OCI-LY1 (cell line): Measurements from ENCODE around the gene GFPT1.

Experiments
- H2AFZ ChIP-seq: fragments of 200-600 bp; sonication (generic), shearing (Covaris generic); 2 replicates; pipeline ENCODE4 v1.6.0; 2014; ENCODE audit warnings: antibody characterized with exemption, mild to moderate bottlenecking, low read length
- H3F3A ChIP-seq: fragments of 200-600 bp; sonication (generic), shearing (Covaris generic); 2 replicates; pipeline ENCODE4 v1.6.0; 2014; ENCODE audit warnings: mild to moderate bottlenecking, antibody characterized with exemption, low read length, moderate library complexity; ENCODE audit not compliant: insufficient read depth
- H3K27ac ChIP-seq: fragments of 200-600 bp; sonication (generic); 2 replicates; pipeline ENCODE4 v1.5.1; 2014; ENCODE audit warnings: low read length, mixed run types, mild to moderate bottlenecking, low read depth; ENCODE audit not compliant: poor library complexity, severe bottlenecking
- H3K27me3 ChIP-seq: fragments of 200-600 bp; sonication (generic); 2 replicates; pipeline ENCODE4 v1.6.0; 2014; ENCODE audit warnings: antibody characterized with exemption, mild to moderate bottlenecking, low read length, moderate library complexity; ENCODE audit not compliant: insufficient read depth
- H3K36me3 ChIP-seq: fragments of 200-600 bp; sonication (generic); 2 replicates; pipeline ENCODE4 v1.6.1; 2014; ENCODE audit warnings: mild to moderate bottlenecking, antibody characterized with exemption, low read length, moderate library complexity, mixed read lengths; ENCODE audit not compliant: insufficient read depth
- H3K4me1 ChIP-seq: fragments of 200-600 bp; sonication (generic); 2 replicates; pipeline ENCODE4 v1.5.1; 2014; ENCODE audit warnings: mild to moderate bottlenecking, low read length, moderate library complexity; ENCODE audit not compliant: insufficient read depth, severe bottlenecking
- H3K4me2 ChIP-seq: fragments of 200-600 bp; sonication (generic), shearing (Covaris generic); 2 replicates; pipeline ENCODE4 v1.6.1; 2014; ENCODE audit warnings: low read length
- H3K4me3 ChIP-seq: fragments of 200-600 bp; sonication (generic); 2 replicates; pipeline ENCODE4 v1.5.1; 2014; ENCODE audit warnings: low read length, low read depth, mild to moderate bottlenecking, mixed read lengths; ENCODE audit not compliant: poor library complexity, severe bottlenecking
- H3K79me2 ChIP-seq: fragments of 200-600 bp; shearing (Covaris generic); 2 replicates; pipeline ENCODE4 v1.6.1; 2016; ENCODE audit warnings: mixed run types, low read length, mixed read lengths; ENCODE audit not compliant: insufficient read depth
- H3K9ac ChIP-seq: fragments of 200-600 bp; sonication (generic), shearing (Covaris generic); 2 replicates; pipeline ENCODE4 v1.6.1; 2014; ENCODE audit warnings: mild to moderate bottlenecking, low read length, mixed read lengths
- H3K9me2 ChIP-seq: fragments of 200-600 bp; sonication (generic), shearing (Covaris generic); 2 replicates; pipeline ENCODE4 v1.6.1; 2014; ENCODE audit warnings: low read depth, mild to moderate bottlenecking, low read length, mixed read lengths
- H3K9me3 ChIP-seq: fragments of 200-600 bp; shearing (Covaris generic); 2 replicates; pipeline ENCODE4 v1.6.1; 2014; ENCODE audit warnings: low read length, mixed read lengths
- H4K20me1 ChIP-seq: fragments of 200-600 bp; sonication (generic), shearing (Covaris generic); 2 replicates; pipeline ENCODE4 v1.6.0; 2016; ENCODE audit warnings: mild to moderate bottlenecking, low read length; ENCODE audit not compliant: insufficient read depth
- EZH2 ChIP-seq: fragments of 200-600 bp; sonication (generic), shearing (Covaris generic); IDR thresholded peaks from 2 replicates; pipeline ENCODE4 v1.8.0; 2017; ENCODE audit warnings: borderline replicate concordance, mixed run types, mild to moderate bottlenecking, antibody characterized with exemption, low read length, moderate library complexity, mixed read lengths
- TF ChIP-seq, protein P1 (sequence below): fragments of 200-600 bp; sonication (generic), shearing (Covaris generic); IDR thresholded peaks from 2 replicates; pipeline ENCODE4 v1.5.1; 2017; ENCODE audit warnings: mild to moderate bottlenecking, antibody characterized with exemption, low read length, moderate library complexity, mixed read lengths

Gene GFPT1

DNA sequence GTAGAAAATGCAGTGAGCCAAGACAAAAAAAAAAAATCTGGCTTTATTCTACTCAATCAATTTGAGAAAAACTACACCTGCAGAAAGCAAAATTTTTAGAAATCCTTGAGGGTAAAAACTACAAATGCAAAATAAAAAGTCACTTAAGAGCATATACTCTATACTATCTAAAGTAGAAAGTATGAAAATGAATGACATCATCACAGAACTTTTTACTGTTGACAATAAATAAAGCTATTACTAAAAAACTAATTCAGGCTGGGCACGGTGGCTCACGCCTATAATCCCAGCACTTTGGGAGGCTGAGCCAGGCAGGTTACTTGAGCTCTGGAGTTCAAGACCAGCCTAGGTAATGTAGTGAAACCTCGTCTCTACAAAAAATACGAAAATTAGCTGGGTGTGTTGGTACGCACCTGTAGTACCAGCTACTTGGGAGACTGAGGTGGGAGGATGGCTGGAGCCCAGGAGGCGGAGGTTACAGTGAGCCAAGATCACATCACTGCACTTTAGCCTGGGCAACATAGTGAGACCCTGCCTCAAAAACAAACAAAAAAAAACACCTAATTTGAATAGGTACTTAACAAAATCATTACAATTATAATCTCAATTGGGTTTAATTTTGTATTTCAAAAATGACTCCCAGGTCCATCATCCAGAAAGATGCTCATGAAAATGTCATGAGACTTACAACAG lies 42.6 kb upstream of the GFPT1 start:
- Histone ChIP-seq H4K20me1 (no peaks in the 10 kb centered on the region), H3K4me1 (peaks cover 1% of the 10 kb centered on the region), H3K9me3 (no peaks in the 10 kb centered on the region), H3K27me3 (no peaks in the 10 kb centered on the region), H3K9me2 (no peaks in the 10 kb centered on the region), H3F3A (no peaks in the 10 kb centered on the region), H3K4me3 (no peak overlapping the region), H2AFZ (no peak overlapping the region), H3K4me2 (no peak overlapping the region), H3K9ac (no peak overlapping the region), H3K36me3 (peaks cover 27% of the 10 kb centered on the region), H3K27ac (no peak overlapping the region), H3K79me2 (no peaks in the 10 kb centered on the region)
- no peak for TF ChIP-seq EZH2
- TF ChIP-seq, protein P1, sequence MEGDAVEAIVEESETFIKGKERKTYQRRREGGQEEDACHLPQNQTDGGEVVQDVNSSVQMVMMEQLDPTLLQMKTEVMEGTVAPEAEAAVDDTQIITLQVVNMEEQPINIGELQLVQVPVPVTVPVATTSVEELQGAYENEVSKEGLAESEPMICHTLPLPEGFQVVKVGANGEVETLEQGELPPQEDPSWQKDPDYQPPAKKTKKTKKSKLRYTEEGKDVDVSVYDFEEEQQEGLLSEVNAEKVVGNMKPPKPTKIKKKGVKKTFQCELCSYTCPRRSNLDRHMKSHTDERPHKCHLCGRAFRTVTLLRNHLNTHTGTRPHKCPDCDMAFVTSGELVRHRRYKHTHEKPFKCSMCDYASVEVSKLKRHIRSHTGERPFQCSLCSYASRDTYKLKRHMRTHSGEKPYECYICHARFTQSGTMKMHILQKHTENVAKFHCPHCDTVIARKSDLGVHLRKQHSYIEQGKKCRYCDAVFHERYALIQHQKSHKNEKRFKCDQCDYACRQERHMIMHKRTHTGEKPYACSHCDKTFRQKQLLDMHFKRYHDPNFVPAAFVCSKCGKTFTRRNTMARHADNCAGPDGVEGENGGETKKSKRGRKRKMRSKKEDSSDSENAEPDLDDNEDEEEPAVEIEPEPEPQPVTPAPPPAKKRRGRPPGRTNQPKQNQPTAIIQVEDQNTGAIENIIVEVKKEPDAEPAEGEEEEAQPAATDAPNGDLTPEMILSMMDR: no peak

DNA sequence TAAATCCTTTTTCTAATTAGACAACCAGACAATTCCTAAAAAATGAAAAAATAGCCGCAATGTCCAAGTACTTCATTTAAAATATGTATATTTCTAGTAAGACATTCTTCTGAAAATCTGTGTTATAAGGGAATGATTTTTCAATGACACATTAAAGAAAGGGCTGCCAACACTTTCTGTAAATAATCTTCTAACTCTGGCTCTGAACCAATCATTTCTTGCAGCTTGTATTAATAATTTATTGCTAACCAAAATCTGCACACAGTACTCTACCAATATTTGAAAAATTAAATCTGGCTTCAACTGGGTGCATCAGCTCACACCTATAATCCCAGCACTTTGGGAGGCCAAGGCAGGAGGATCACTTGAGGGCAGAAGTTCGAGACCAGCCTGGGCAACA lies 42.0 kb upstream of the GFPT1 start:
- no peaks in the 10 kb centered on the region for H3F3A ChIP-seq
- H3K9me2 ChIP-seq: no peaks in the 10 kb centered on the region
- no peaks in the 10 kb centered on the region for H3K4me1 ChIP-seq
- no peaks in the 10 kb centered on the region for H3K9me3 ChIP-seq
- H3K79me2 ChIP-seq: no peaks in the 10 kb centered on the region
- no peaks in the 10 kb centered on the region for H4K20me1 ChIP-seq
- H3K4me2 ChIP-seq: no peak overlapping the region
- no peak overlapping the region for H2AFZ ChIP-seq
- H3K27ac ChIP-seq: no peak overlapping the region
- no peak overlapping the region for H3K9ac ChIP-seq
- TF ChIP-seq, protein P1: no peak
- TF ChIP-seq EZH2: no peak
- no peak overlapping the region for H3K4me3 ChIP-seq
- H3K36me3 ChIP-seq: peaks cover 27% of the 10 kb centered on the region
- H3K27me3 ChIP-seq: no peaks in the 10 kb centered on the region

DNA sequence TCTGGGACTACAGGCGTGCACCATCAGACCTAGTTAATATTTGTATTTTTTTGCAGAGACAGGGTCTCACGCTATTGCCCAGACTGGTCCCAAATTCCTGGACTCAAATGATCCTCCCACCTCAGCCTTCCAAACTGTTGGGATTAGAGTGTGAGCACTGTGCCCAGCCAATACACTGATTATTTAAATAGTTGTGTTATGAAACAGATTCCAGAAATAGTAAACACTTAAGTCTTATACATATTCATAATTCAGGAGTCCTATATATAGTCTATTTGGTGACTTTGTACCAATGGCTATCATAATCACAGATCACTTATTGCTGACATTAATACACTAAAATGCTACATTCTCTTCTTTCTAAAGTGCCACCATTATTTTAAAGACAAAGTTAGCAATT lies 37.4 kb upstream of the GFPT1 start:
- Histone ChIP-seq H3K9ac (no peak overlapping the region), H3K27ac (no peak overlapping the region), H3K79me2 (no peaks in the 10 kb centered on the region), H3K4me2 (no peak overlapping the region), H3K4me3 (no peak overlapping the region), H4K20me1 (no peaks in the 10 kb centered on the region), H3K4me1 (no peaks in the 10 kb centered on the region), H3K36me3 (peaks cover 25% of the 10 kb centered on the region), H3K9me2 (no peaks in the 10 kb centered on the region), H3K27me3 (no peaks in the 10 kb centered on the region), H2AFZ (no peak overlapping the region), H3F3A (no peaks in the 10 kb centered on the region), H3K9me3 (no peaks in the 10 kb centered on the region)
- TF ChIP-seq, protein P1: no peak
- no peak for TF ChIP-seq EZH2
